ENCODE results near the gene CACNA2D3. TPM values are rescaled to one million over a fixed set of nuclear protein-coding genes. Genes with fewer than 3 reads are reported as not detected.

CACNA2D3 gene
- total RNA-seq, 1 donor from 2014 or later: 3.6 TPM

DNA sequence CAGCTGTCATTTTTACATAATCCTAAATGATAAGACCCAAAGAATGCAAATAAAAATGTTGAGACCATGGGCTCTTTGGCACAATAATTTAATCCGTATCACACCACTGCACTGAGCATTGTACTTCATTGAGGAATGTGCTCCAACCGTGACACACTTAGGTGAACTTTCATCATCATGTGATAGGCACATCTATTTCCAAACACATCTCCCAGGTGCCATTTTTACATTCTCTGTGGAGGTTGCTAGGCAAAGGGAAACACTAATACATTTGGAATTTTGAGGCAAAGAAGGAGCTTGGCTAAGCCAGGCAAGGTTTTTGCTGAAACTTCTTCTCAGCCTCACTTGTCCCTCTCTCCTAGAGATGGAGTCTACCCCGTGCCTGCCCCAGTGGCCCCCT, 736.8 kb downstream of the CACNA2D3 start:
- no peak overlapping the region for H3K27ac ChIP-seq
- no peak for ATAC-seq
- intact Hi-C loops (cut with DNase I): no loop called here

DNA sequence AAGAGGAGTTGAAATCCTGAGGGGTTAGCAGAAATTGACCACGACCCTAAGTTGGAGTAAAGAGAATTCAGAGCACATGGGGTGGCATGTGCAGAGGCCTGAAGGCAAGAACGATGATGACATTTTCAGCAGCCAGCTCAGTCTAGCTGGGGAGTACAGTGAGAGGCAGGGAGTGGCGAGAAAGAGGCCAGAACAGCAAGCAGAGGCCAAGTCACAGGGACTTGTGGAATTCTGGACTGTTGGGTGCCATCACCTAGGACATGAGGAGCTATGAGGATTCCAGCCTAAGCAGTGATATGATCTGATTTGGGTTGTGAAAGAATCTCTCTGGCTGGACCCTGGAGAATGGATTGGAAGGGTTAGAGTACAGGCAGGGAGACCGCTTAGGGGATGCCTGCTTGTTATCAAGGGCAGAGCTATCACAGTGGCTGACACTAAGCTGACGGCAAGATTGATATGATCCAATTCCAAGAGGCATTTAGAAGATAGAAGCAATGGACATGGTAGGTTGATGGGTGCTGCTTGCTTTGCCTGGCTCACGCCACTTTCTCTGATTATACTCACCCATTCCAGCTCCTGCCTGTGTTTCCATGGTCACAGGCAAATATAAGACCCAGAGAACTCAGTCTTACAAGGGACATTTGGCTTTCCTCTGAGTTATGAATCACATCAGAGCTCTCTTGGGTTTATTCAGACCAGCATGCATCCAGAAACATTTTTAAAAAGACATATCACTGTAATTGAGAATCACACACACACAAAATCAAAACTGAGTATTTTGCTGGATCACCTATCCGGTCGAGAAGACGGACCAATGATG, 739.1 kb downstream of the CACNA2D3 start:
- H3K27ac ChIP-seq: no peak overlapping the region
- no peaks in the 10 kb centered on the region for H3K4me1 ChIP-seq
- no peaks in the 10 kb centered on the region for H3K36me3 ChIP-seq
- ATAC-seq (no peak), DNase-seq (no peak)
- intact Hi-C loops (cut with DNase I): no loop called here
- no peak overlapping the region for H3K4me3 ChIP-seq
- no peaks in the 10 kb centered on the region for H3K27me3 ChIP-seq (ENCODE audit: low read depth)
- TF ChIP-seq, protein P1, sequence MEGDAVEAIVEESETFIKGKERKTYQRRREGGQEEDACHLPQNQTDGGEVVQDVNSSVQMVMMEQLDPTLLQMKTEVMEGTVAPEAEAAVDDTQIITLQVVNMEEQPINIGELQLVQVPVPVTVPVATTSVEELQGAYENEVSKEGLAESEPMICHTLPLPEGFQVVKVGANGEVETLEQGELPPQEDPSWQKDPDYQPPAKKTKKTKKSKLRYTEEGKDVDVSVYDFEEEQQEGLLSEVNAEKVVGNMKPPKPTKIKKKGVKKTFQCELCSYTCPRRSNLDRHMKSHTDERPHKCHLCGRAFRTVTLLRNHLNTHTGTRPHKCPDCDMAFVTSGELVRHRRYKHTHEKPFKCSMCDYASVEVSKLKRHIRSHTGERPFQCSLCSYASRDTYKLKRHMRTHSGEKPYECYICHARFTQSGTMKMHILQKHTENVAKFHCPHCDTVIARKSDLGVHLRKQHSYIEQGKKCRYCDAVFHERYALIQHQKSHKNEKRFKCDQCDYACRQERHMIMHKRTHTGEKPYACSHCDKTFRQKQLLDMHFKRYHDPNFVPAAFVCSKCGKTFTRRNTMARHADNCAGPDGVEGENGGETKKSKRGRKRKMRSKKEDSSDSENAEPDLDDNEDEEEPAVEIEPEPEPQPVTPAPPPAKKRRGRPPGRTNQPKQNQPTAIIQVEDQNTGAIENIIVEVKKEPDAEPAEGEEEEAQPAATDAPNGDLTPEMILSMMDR (IDR thresholded peaks at IDR 0.05): no peak
- no peaks in the 10 kb centered on the region for H3K9me3 ChIP-seq

More for the DNA sequence above, 736.8 kb downstream of the CACNA2D3 start:
- Histone ChIP-seq H3K36me3 (no peaks in the 10 kb centered on the region), H3K4me1 (no peaks in the 10 kb centered on the region), H3K4me3 (no peak overlapping the region), H3K27me3 (ENCODE audit: low read depth) (no peaks in the 10 kb centered on the region), H3K9me3 (no peaks in the 10 kb centered on the region)
- TF ChIP-seq, protein P1 (IDR thresholded peaks at IDR 0.05): no peak
- no peak for DNase-seq

DNA sequence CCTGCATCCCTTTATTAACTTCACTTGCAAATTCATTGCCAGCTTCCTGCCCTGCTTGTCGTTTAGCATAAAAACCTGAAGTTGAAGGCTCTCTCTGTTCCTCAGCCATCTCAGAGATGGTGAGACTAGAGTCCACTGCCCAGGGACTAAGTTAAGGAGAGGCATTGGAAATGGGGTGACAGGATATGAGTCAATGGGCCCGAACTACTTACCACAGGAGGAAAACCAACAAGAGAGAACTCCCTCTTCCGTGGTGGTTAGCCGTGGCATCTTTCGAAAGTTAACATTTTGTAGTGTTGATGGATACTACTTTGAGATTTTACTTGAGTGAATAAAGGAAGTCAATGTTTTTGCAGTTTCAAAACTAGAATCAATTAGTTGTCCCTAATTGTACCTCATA, 740.2 kb downstream of the CACNA2D3 start:
- Histone ChIP-seq H3K27me3 (ENCODE audit: low read depth) (no peaks in the 10 kb centered on the region), H3K4me1 (no peaks in the 10 kb centered on the region), H3K36me3 (no peaks in the 10 kb centered on the region), H3K9me3 (no peaks in the 10 kb centered on the region), H3K27ac (no peak overlapping the region), H3K4me3 (no peak overlapping the region)
- TF ChIP-seq, protein P1 (IDR thresholded peaks at IDR 0.05): no peak
- DNase-seq (no peak), ATAC-seq (no peak)
- intact Hi-C loops (cut with DNase I): no loop called here

DNA sequence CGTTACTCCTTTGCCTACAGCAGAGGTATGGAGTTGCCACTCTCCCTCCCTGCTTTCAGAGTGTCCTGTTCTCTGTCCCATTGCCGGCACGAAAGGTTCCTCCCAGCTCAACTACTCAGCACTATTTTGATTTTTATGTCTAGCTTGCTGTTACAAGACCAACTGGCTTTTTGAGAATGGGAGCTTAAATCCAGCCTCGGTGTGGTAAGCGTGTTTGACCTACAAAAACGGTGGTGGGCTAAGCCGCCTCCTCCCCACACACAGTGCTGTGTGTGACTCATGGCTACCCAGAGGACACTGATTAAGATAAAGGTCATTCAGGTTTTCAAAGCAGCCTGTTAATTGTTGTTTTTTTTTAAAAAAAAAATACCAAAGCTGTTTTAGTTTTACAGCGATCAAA, 741.0 kb downstream of the CACNA2D3 start:
- Histone ChIP-seq H3K9me3 (no peaks in the 10 kb centered on the region), H3K36me3 (no peaks in the 10 kb centered on the region), H3K27ac (no peak overlapping the region), H3K27me3 (ENCODE audit: low read depth) (no peaks in the 10 kb centered on the region), H3K4me3 (no peak overlapping the region), H3K4me1 (no peaks in the 10 kb centered on the region)
- intact Hi-C loops (cut with DNase I): no loop called here
- TF ChIP-seq, protein P1 (IDR thresholded peaks at IDR 0.05): no peak
- ATAC-seq (no peak), DNase-seq (no peak)

DNA sequence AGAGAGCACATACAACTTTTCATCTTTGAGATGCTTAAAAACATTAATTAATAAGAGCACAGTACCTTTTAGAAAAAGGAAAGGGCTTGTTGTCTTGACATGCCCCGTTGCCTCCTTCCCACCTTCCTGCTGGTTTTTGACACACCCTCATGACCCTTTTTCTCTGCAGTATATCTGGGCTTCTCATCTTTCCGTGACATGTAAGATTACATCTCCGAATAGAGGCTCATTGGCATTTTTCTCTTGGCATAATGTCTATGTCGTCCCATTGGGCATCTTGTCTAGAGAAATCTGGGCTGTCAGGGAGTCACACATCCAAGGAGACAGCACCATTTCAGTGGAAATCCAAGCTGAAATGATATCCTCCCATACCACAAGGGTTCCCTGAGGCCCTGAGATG, 741.4 kb downstream of the CACNA2D3 start:
- intact Hi-C loops (cut with DNase I): no loop called here
- Histone ChIP-seq H3K27ac (no peak overlapping the region), H3K9me3 (no peaks in the 10 kb centered on the region), H3K4me3 (no peak overlapping the region), H3K4me1 (no peaks in the 10 kb centered on the region), H3K36me3 (no peaks in the 10 kb centered on the region), H3K27me3 (ENCODE audit: low read depth) (no peaks in the 10 kb centered on the region)
- no peak for DNase-seq
- TF ChIP-seq, protein P1 (IDR thresholded peaks at IDR 0.05): no peak
- ATAC-seq: no peak
